ENCODE data around the gene PFDN2.
"Not testable (repeated sequence)": the region's sequence is repeated elsewhere in the genome, so short reads cannot be mapped to it uniquely, and the experiment has no call there.

Gene PFDN2

DNA sequence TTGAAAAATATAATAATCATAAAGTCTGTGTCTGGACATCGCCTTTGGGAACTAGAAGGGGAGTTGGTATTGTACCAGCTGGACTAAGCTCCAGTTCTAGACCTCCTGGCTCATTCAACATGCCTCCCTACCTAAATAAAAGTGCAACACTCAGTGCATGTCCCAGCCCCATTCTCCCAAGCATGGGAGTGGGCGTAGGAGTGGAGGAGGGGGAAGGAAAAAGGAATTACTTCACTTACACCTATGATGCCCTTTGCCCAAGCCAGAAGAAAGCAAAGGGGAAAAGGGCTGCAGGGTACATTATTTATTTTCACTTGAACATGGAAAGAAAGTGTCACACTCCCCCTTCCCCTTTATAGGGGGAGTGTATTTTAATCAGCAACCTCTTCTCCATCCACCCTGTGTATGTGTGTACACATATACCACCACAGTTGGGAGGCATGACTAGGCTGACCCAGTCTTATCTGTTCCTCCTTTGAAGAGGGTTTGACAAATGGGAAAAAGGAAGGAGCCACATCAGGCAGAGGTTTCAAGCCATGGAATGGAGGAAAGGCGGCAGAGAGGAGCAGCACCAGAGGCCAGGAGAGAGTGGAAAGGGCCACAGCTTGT lies 3.3 kb upstream of the PFDN2 start:
- ChIA-PET POLR2A (ENCODE audit: low non-redundant PET) (no interaction called here), CTCF (interaction anchor here (0.9 kb wide), 1 partner anchor 20 kb away, joined by 3 read pairs; no protein-coding TSS in a partner anchor)
- no peak for DNase-seq (ENCODE audit: low spot score)
- H3K27ac ChIP-seq, result no peak overlapping the region
- no peak for TF ChIP-seq CTCF (conservative IDR thresholded peaks at IDR 0.05; ENCODE audit: low read depth)

DNA sequence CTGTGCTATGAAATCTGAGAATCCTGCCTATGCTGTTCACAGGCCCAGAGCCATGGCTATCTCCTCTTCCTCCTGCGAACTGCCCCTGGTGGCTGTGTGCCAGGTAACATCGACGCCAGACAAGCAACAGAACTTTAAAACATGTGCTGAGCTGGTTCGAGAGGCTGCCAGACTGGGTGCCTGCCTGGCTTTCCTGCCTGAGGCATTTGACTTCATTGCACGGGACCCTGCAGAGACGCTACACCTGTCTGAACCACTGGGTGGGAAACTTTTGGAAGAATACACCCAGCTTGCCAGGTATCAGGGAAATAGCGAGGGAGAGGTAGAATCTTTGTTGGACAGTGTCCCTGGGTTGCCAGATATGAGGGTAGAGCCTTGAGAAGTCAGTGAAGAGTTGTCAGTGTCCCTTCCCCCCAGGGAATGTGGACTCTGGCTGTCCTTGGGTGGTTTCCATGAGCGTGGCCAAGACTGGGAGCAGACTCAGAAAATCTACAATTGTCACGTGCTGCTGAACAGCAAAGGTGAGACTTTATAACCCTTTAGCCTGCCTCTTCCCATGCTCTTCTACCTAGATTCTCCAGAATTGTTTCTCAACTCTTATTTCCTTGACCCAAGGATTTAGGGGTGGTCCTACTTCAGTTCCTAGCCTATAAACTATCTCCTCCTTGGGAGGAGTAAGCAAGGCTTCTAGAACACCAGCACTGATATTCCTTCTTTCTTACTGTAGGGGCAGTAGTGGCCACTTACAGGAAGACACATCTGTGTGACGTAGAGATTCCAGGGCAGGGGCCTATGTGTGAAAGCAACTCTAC lies 1.5 kb upstream of the PFDN2 start:
- peak overlapping the region; percentile 96 for H3K27ac ChIP-seq
- TF ChIP-seq CTCF (conservative IDR thresholded peaks at IDR 0.05; ENCODE audit: low read depth), result peak; percentile 32; the same call in 1 of the 2 replicates
- ChIA-PET CTCF (no interaction called here), POLR2A (ENCODE audit: low non-redundant PET) (no interaction called here)
- peak; percentile 68 for DNase-seq (ENCODE audit: low spot score)

- not testable (repeated sequence) for DNase-seq (ENCODE audit: low spot score)
- peak overlapping the region; percentile 96 for H3K27ac ChIP-seq
- ChIA-PET POLR2A (ENCODE audit: low non-redundant PET) (interaction anchor here (0.6 kb wide), 1 partner anchor 215 kb away, joined by 3 read pairs; no protein-coding TSS in a partner anchor), CTCF (interaction anchor here (0.9 kb wide), 1 partner anchor 44 kb away, joined by 3 read pairs; no protein-coding TSS in a partner anchor)
Observed at GRCh38 chr1:161115961-161116360, 1.9 kb downstream of the PFDN2 start.

GRCh38 chr1:161115132-161115711 lies 2.6 kb downstream of the PFDN2 start:
- CTCF ChIA-PET, result interaction anchor here (0.6 to 0.7 kb wide), 2 partner anchors 69 to 163 kb away, joined by 3 to 4 read pairs; no protein-coding TSS in a partner anchor
- TF ChIP-seq CTCF (conservative IDR thresholded peaks at IDR 0.05; ENCODE audit: low read depth), result no peak
- DNase-seq (ENCODE audit: low spot score), result peak; percentile 90
- H3K27ac ChIP-seq, result peak overlapping the region; percentile 96
- POLR2A ChIA-PET (ENCODE audit: low non-redundant PET), result no interaction called here

DNA sequence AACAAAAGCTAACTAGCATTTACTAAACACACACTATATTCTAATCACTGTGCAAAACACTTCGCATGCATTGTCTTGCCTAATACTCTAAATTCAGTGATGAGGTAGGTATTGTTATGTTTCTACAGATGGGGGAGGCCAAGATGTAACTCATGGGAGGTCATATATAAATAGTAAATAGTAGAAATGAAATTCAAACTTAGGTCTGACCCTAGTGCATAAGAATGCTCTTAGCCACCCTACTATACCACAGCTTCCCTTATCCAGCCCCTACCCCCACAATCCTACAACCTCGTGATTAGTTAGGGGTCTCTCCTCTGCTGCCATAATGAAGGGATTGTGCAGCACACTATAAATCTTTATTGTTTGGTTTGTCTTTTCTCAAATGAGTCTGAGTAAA lies 3.3 kb downstream of the PFDN2 start:
- peak overlapping the region; percentile 96 for H3K27ac ChIP-seq
- TF ChIP-seq CTCF (conservative IDR thresholded peaks at IDR 0.05; ENCODE audit: low read depth), result no peak
- CTCF ChIA-PET, result interaction anchor here (0.6 kb wide), 1 partner anchor 163 kb away, joined by 3 read pairs; no protein-coding TSS in a partner anchor
- no peak for DNase-seq (ENCODE audit: low spot score)
- POLR2A ChIA-PET (ENCODE audit: low non-redundant PET), result no interaction called here

DNA sequence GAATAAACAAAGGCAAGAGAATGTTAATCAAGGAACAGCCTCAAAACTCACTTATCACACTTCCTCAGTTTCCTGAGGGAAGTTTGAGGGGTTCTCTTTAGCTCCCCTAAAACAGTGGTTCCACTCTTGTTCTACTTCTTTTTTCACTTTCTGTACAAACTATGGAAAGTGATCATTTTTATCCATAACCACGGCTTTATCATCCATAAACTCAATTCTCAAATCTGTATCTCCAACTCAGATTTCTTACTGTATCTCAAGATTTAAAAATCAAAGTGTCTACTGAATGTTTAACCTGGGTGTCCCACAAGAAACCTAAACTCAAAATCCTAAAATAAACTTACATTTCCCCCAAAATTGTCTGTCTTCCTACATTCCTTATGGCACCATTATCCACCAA lies 3.9 kb downstream of the PFDN2 start:
- ChIA-PET POLR2A (ENCODE audit: low non-redundant PET) (no interaction called here), CTCF (no interaction called here)
- no peak for TF ChIP-seq CTCF (conservative IDR thresholded peaks at IDR 0.05; ENCODE audit: low read depth)
- H3K27ac ChIP-seq, result peak overlapping the region; percentile 57; the same call in 1 of the 2 replicates
- DNase-seq (ENCODE audit: low spot score), result no peak
